HCT116 (cell line): ENCODE results near the gene PTPRS. TPM values are rescaled to one million over a fixed set of nuclear protein-coding genes. Genes with fewer than 3 reads are reported as not detected.

Experiments used
- ATAC-seq: fragments of 200-7000 bp; cut with Tn5 transposase; 2 replicates; pipeline ENCODE4 v1.9.1; 2020; ENCODE audit warnings: mild to moderate bottlenecking, moderate library complexity
- BruUV-seq: library from RNA; stranded (reverse); fragments of 400-500 nt; replicated peaks from 2 replicates; lab custom pipeline; 2021; lab: Mats Ljungman, UMichigan
- CTCF ChIA-PET: fragments of 300-600 bp; sonication (Branson Sonifier 250); formaldehyde crosslinking; loops from one replicate; lab custom pipeline; 2021; ENCODE audit warnings: antibody characterized with exemption; lab: Charles Lee
- POLR2A ChIA-PET: fragments of 300-600, 350-600 bp; sonication (Branson Sonifier 250); formaldehyde crosslinking; loops from one replicate; lab custom pipeline; 2021; ENCODE audit warnings: antibody characterized with exemption; lab: Charles Lee
- RAD21 ChIA-PET, 2 experiments: fragments of 300-600 bp; sonication (Branson Sonifier 250); formaldehyde crosslinking; loops; one replicate each; lab custom pipeline; 2023; ENCODE audit warnings: low total read pairs in 2 of 2; ENCODE audit not compliant: uncharacterized antibody in 2 of 2, unreplicated experiment in 2 of 2, low non-redundant PET in 1 of 2; lab: Charles Lee
- DNase-seq: peaks from one replicate; pipeline ENCODE4 v3.0.0-alpha.2; 2010; ENCODE audit warnings: low read depth, low spot score
- H2AFZ ChIP-seq: fragments of 200-600 bp; shearing (Covaris generic), sonication (generic); 2 replicates; pipeline ENCODE4 v1.6.1; 2017; ENCODE audit warnings: low read depth, mixed run types, mixed read lengths, antibody characterized with exemption, low read length; ENCODE audit not compliant: poor library complexity, severe bottlenecking
- H3K27ac ChIP-seq: 2 replicates; pipeline ENCODE4 v1.5.1; 2012; ENCODE audit warnings: low read depth, low read length
- H3K27me3 ChIP-seq: fragments of 200-600 bp; sonication (generic); 2 replicates; pipeline ENCODE4 v1.6.1; 2016; ENCODE audit warnings: mixed run types, low read length, mixed read lengths; ENCODE audit not compliant: insufficient read depth
- H3K36me3 ChIP-seq, 2 experiments: fragments of 200-500 bp in 1 of 2; fragments of 200-600 bp in 1 of 2; sonication (Bioruptor generic) in 1 of 2; sonication (generic) in 1 of 2; 2 replicates each; pipeline versions ENCODE4 v1.5.1 to v1.6.1; 2014 to 2016; ENCODE audit warnings: low read length in 2 of 2, inconsistent platforms in 1 of 2, mixed read lengths in 1 of 2, mixed run types in 1 of 2; ENCODE audit not compliant: insufficient read depth in 2 of 2, control insufficient read depth in 1 of 2
- H3K4me1 ChIP-seq, 2 experiments: fragments of 200-600 bp in 1 of 2; sonication (generic) in 1 of 2; 2 replicates each; pipeline versions ENCODE4 v1.5.1 to v1.6.1; 2012 to 2017; ENCODE audit warnings: low read length in 2 of 2, inconsistent platforms in 1 of 2, mild to moderate bottlenecking in 1 of 2, mixed read lengths in 1 of 2, mixed run types in 1 of 2, moderate library complexity in 1 of 2; ENCODE audit not compliant: insufficient read depth in 2 of 2, control insufficient read depth in 1 of 2
- H3K4me2 ChIP-seq: fragments of 200-600 bp; sonication (generic); 2 replicates; pipeline ENCODE4 v1.6.1; 2017; ENCODE audit warnings: mixed run types, low read length, mixed read lengths
- H3K4me3 ChIP-seq, 2 experiments: fragments of 200-600 bp in 1 of 2; sonication (generic) in 1 of 2; replicated peaks in 1 of 2; 2 replicates each; pipeline ENCODE4 v1.5.1; 2011 to 2016; ENCODE audit warnings: low read length in 2 of 2, control low read depth in 1 of 2, low read depth in 1 of 2, mild to moderate bottlenecking in 1 of 2, mixed read lengths in 1 of 2, mixed run types in 1 of 2
- H3K79me2 ChIP-seq: fragments of 200-600 bp; sonication (generic); 2 replicates; pipeline ENCODE4 v1.6.1; 2017; ENCODE audit warnings: mild to moderate bottlenecking, mixed run types, low read length, moderate library complexity, mixed read lengths; ENCODE audit not compliant: insufficient read depth
- H3K9ac ChIP-seq: fragments of 200-600 bp; sonication (generic); 2 replicates; pipeline ENCODE4 v1.6.1; 2016; ENCODE audit warnings: low read length, mixed read lengths
- H3K9me2 ChIP-seq: fragments of 200-600 bp; sonication (generic), shearing (Covaris generic); 2 replicates; pipeline ENCODE4 v1.6.1; 2017; ENCODE audit warnings: mixed run types, mild to moderate bottlenecking, moderate library complexity; ENCODE audit not compliant: insufficient read depth
- H3K9me3 ChIP-seq, 2 experiments: fragments of 200-500 bp in 1 of 2; fragments of 200-600 bp in 1 of 2; sonication (Bioruptor generic) in 1 of 2; sonication (generic) in 1 of 2; 2 replicates each; pipeline ENCODE4 v1.6.1; 2014 to 2017; ENCODE audit warnings: low read length in 2 of 2, mixed read lengths in 2 of 2, inconsistent platforms in 1 of 2, low read depth in 1 of 2, mild to moderate bottlenecking in 1 of 2, mixed run types in 1 of 2, moderate library complexity in 1 of 2; ENCODE audit not compliant: control insufficient read depth in 1 of 2, insufficient read depth in 1 of 2
- H4K20me1 ChIP-seq: fragments of 200-600 bp; sonication (generic), shearing (Covaris generic); 2 replicates; pipeline ENCODE4 v1.6.1; 2017; ENCODE audit warnings: mixed run types, mild to moderate bottlenecking, moderate library complexity; ENCODE audit not compliant: insufficient read depth
- CBX3 ChIP-seq: IDR thresholded peaks from 2 replicates; pipeline ENCODE4 v1.6.1; 2012; ENCODE audit warnings: low read depth
- CEBPB ChIP-seq: IDR thresholded peaks from 2 replicates; pipeline ENCODE4 v1.6.1; 2012; ENCODE audit warnings: low read depth
- EGR1 ChIP-seq: IDR thresholded peaks from 2 replicates; pipeline ENCODE4 v1.6.1; 2012; ENCODE audit warnings: low read depth
- ELF1 ChIP-seq: IDR thresholded peaks from 2 replicates; pipeline ENCODE4 v1.6.1; 2012; ENCODE audit warnings: low read depth, borderline replicate concordance
- EZH2 ChIP-seq: fragments of 200-600 bp; sonication (generic); IDR thresholded peaks from 2 replicates; pipeline ENCODE4 v1.6.1; 2017; ENCODE audit warnings: antibody characterized with exemption, mixed run types
- EZH2phosphoT487 ChIP-seq: fragments of 200-600 bp; IDR thresholded peaks from 2 replicates; pipeline ENCODE4 v1.6.1; 2018; ENCODE audit warnings: antibody characterized with exemption, borderline replicate concordance
- FOSL1 ChIP-seq: IDR thresholded peaks from 2 replicates; pipeline ENCODE4 v1.6.1; 2012; ENCODE audit warnings: low read depth
- JUND ChIP-seq: IDR thresholded peaks from 2 replicates; pipeline ENCODE4 v1.6.1; 2012
- POLR2A ChIP-seq: IDR thresholded peaks from 2 replicates; pipeline ENCODE4 v1.7.0; 2011; ENCODE audit warnings: borderline replicate concordance; ENCODE audit not compliant: insufficient read depth, insufficient read length; ENCODE audit errors: extremely low read depth
- POLR2AphosphoS5 ChIP-seq: IDR thresholded peaks from 2 replicates; pipeline ENCODE4 v1.6.1; 2011; ENCODE audit warnings: mild to moderate bottlenecking, low read depth, low read length, moderate library complexity
- RAD21 ChIP-seq: IDR thresholded peaks from 2 replicates; pipeline ENCODE4 v1.6.1; 2012; ENCODE audit warnings: low read depth, mild to moderate bottlenecking
- SIN3A ChIP-seq: IDR thresholded peaks from 2 replicates; pipeline ENCODE4 v1.6.1; 2012; ENCODE audit warnings: low read depth
- SP1 ChIP-seq: IDR thresholded peaks from 2 replicates; pipeline ENCODE4 v1.6.1; 2012; ENCODE audit warnings: low read depth
- YY1 ChIP-seq: IDR thresholded peaks from 2 replicates; pipeline ENCODE4 v1.6.1; 2011; ENCODE audit warnings: low read length, low read depth, moderate library complexity, mild to moderate bottlenecking; ENCODE audit not compliant: insufficient replicate concordance; ENCODE audit errors: extremely low read depth
- ZFX ChIP-seq: fragments of 450-650 bp; IDR thresholded peaks from 2 replicates; pipeline ENCODE4 v1.6.1; 2017
- ZNF274 ChIP-seq: fragments of 200-500 bp; sonication (Bioruptor generic); IDR thresholded peaks from 2 replicates; pipeline ENCODE4 v1.6.1; 2014; ENCODE audit warnings: mild to moderate bottlenecking, low read depth, low read length, inconsistent platforms
- intact Hi-C: fragments of 100-400 bp; cut with micrococcal nuclease; formaldehyde crosslinking; loops from 2 replicates; pipeline ENCODE4 v1.10.0; 2022
- total RNA-seq: library from RNA; stranded (reverse); gene quantifications from one replicate; pipeline ENCODE4 v1.2.1, GENCODE V29; 2021; ENCODE audit not compliant: unreplicated experiment
- TF ChIP-seq, protein P1 (sequence below): IDR thresholded peaks from 2 replicates; pipeline ENCODE4 v1.6.1; 2011; ENCODE audit warnings: mild to moderate bottlenecking, low read length, moderate library complexity; ENCODE audit not compliant: insufficient replicate concordance; ENCODE audit errors: extremely low read depth
- TF ChIP-seq, protein P2 (sequence below): IDR thresholded peaks from 2 replicates; pipeline ENCODE4 v1.6.1; 2012; ENCODE audit warnings: low read depth

Gene PTPRS
- total RNA-seq, 1 experiment from 2014 or later, result 123 TPM

DNA sequence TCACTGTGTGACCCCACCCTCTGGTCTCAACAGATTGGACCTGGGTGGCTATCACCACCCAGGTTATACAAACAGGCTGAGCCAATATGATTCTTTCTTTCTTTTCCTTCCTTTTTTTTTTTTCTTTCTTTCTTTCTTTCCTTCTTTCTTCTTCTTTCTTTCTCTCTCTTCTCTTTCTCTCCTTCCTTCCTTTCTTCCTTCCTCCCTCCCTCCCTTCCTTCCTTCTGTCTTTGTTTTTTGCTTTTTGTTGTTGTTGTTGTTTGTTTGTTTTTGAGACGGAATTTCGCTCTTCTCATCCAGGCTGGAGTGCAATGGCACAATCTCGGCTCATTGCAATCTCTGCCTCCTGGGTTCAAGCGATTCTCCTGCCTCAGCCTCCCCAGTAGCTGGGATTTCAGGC, 17.0 kb upstream of the PTPRS start (continued):
- TF ChIP-seq, protein P1, sequence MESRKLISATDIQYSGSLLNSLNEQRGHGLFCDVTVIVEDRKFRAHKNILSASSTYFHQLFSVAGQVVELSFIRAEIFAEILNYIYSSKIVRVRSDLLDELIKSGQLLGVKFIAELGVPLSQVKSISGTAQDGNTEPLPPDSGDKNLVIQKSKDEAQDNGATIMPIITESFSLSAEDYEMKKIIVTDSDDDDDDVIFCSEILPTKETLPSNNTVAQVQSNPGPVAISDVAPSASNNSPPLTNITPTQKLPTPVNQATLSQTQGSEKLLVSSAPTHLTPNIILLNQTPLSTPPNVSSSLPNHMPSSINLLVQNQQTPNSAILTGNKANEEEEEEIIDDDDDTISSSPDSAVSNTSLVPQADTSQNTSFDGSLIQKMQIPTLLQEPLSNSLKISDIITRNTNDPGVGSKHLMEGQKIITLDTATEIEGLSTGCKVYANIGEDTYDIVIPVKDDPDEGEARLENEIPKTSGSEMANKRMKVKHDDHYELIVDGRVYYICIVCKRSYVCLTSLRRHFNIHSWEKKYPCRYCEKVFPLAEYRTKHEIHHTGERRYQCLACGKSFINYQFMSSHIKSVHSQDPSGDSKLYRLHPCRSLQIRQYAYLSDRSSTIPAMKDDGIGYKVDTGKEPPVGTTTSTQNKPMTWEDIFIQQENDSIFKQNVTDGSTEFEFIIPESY, result no peak
- TF ChIP-seq ZNF274 (no peak), RAD21 (no peak), SP1 (no peak), ZFX (no peak), FOSL1 (no peak), EZH2phosphoT487 (no peak), JUND (no peak), CBX3 (no peak), EGR1 (no peak)

DNA sequence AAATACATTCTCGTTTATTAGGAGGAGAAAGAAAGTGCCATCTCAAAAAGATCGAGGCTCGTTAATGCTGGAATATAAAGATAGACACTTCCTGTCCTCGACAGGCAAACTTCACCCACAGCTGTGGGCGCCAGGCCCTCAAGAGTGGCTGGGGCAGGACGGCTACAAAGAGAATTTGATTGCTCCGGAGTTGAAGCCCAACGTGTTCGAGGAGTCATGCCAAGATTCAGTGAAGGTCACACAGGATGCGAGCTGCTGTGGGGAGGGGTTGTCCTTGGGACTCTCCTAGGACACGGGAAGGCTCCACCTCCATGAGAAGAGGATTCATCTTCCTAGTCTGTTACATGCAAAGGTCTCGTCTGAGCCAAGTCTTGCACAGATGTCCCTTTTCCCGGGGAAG, 16.3 kb upstream of the PTPRS start:
- Histone ChIP-seq H3K27ac (no peak overlapping the region), H2AFZ (no peak overlapping the region), H3K9me2 (no peaks in the 10 kb centered on the region), H3K9ac (no peak overlapping the region), H3K4me1 (peaks cover 0 to 26% of the 10 kb centered on the region in 2 experiments; a peak in 2 of 4 replicates), H3K27me3 (no peaks in the 10 kb centered on the region), H3K36me3 (no peaks in the 10 kb centered on the region), H4K20me1 (no peaks in the 10 kb centered on the region), H3K9me3 (no peaks in the 10 kb centered on the region), H3K79me2 (no peaks in the 10 kb centered on the region), H3K4me2 (no peak overlapping the region), H3K4me3 (no peak overlapping the region)
- no peak for ATAC-seq
- no peak for DNase-seq
- ChIA-PET RAD21 (no interaction called here), CTCF (no interaction called here), POLR2A (no interaction called here)
- intact Hi-C loops, result no loop called here
- BruUV-seq, result no TSS peak
- TF ChIP-seq CEBPB, result no peak
- no peak for TF ChIP-seq RAD21
- no peak for TF ChIP-seq YY1
- no peak for TF ChIP-seq JUND
- TF ChIP-seq ZNF274, result no peak
- no peak for TF ChIP-seq EZH2
- no peak for TF ChIP-seq ELF1
- TF ChIP-seq, protein P1, result no peak
- TF ChIP-seq, protein P2, sequence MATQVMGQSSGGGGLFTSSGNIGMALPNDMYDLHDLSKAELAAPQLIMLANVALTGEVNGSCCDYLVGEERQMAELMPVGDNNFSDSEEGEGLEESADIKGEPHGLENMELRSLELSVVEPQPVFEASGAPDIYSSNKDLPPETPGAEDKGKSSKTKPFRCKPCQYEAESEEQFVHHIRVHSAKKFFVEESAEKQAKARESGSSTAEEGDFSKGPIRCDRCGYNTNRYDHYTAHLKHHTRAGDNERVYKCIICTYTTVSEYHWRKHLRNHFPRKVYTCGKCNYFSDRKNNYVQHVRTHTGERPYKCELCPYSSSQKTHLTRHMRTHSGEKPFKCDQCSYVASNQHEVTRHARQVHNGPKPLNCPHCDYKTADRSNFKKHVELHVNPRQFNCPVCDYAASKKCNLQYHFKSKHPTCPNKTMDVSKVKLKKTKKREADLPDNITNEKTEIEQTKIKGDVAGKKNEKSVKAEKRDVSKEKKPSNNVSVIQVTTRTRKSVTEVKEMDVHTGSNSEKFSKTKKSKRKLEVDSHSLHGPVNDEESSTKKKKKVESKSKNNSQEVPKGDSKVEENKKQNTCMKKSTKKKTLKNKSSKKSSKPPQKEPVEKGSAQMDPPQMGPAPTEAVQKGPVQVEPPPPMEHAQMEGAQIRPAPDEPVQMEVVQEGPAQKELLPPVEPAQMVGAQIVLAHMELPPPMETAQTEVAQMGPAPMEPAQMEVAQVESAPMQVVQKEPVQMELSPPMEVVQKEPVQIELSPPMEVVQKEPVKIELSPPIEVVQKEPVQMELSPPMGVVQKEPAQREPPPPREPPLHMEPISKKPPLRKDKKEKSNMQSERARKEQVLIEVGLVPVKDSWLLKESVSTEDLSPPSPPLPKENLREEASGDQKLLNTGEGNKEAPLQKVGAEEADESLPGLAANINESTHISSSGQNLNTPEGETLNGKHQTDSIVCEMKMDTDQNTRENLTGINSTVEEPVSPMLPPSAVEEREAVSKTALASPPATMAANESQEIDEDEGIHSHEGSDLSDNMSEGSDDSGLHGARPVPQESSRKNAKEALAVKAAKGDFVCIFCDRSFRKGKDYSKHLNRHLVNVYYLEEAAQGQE, result no peak
- TF ChIP-seq FOSL1, result no peak
- no peak for TF ChIP-seq POLR2A
- no peak for TF ChIP-seq POLR2AphosphoS5
- no peak for TF ChIP-seq EGR1
- TF ChIP-seq SIN3A, result no peak
- TF ChIP-seq SP1, result no peak
